ENCODE measurements around the gene XYLT1.
A peak's percentile ranks its signal among the peaks of the same experiment; 100 is the strongest.
"Not testable (repeated sequence)": the region's sequence is repeated elsewhere in the genome, so short reads cannot be mapped to it uniquely, and the experiment has no call there.

Gene XYLT1

GRCh38 chr16:17470908-17471718, at the start of gene XYLT1:
Gene XYLT1 (minus strand): TSS chr16:17470960. CDS start chr16:17470796, 164 bp downstream.
- peaks cover 58% of the 10 kb centered on the region for H3K4me1 Mint-ChIP-seq (ENCODE audit: low read depth)
- H3K9me3 Mint-ChIP-seq = no peaks in the 10 kb centered on the region
- peak; percentile 32 for DNase-seq (ENCODE audit: low spot score)
- H3K4me3 Mint-ChIP-seq = peak within 1 kb of the TSS; percentile 95
- no peaks in the 10 kb centered on the region for H3K27me3 Mint-ChIP-seq (ENCODE audit: low read depth)
- H3K27ac Mint-ChIP-seq = peak within 1 kb of the TSS; percentile 82
- peaks cover 32% of the 10 kb centered on the region for H3K36me3 Mint-ChIP-seq (ENCODE audit: low read depth)

- Mint-ChIP-seq H3K4me1 (ENCODE audit: low read depth) (peaks cover 2% of the 10 kb centered on the region), H3K36me3 (ENCODE audit: low read depth) (no peaks in the 10 kb centered on the region), H3K9me3 (no peaks in the 10 kb centered on the region), H3K4me3 (no peak overlapping the region), H3K27me3 (ENCODE audit: low read depth) (peaks cover 30% of the 10 kb centered on the region), H3K27ac (no peak overlapping the region)
- DNase-seq (ENCODE audit: low spot score) = no peak
These were observed 49.4 kb upstream of the XYLT1 start for GRCh38 chr16:17520111-17520510.

GRCh38 chr16:17519101-17519955, 48.6 kb upstream of the XYLT1 start:
- Mint-ChIP-seq H3K36me3 (ENCODE audit: low read depth) (no peaks in the 10 kb centered on the region), H3K9me3 (no peaks in the 10 kb centered on the region), H3K4me1 (ENCODE audit: low read depth) (peaks cover 2% of the 10 kb centered on the region), H3K4me3 (no peak overlapping the region), H3K27ac (no peak overlapping the region), H3K27me3 (ENCODE audit: low read depth) (peaks cover 30% of the 10 kb centered on the region)
- no peak for DNase-seq (ENCODE audit: low spot score)

- no peak overlapping the region for H3K4me3 Mint-ChIP-seq
- no peak for DNase-seq (ENCODE audit: low spot score)
- peaks cover 2% of the 10 kb centered on the region for H3K4me1 Mint-ChIP-seq (ENCODE audit: low read depth)
- H3K27ac Mint-ChIP-seq = no peak overlapping the region
- H3K27me3 Mint-ChIP-seq (ENCODE audit: low read depth) = peaks cover 30% of the 10 kb centered on the region
- no peaks in the 10 kb centered on the region for H3K9me3 Mint-ChIP-seq
- H3K36me3 Mint-ChIP-seq (ENCODE audit: low read depth) = no peaks in the 10 kb centered on the region
These were observed 47.7 kb upstream of the XYLT1 start for GRCh38 chr16:17518441-17518840.

- Mint-ChIP-seq H3K9me3 (no peaks in the 10 kb centered on the region), H3K4me1 (ENCODE audit: low read depth) (no peaks in the 10 kb centered on the region), H3K27ac (no peak overlapping the region), H3K27me3 (ENCODE audit: low read depth) (peaks cover 29% of the 10 kb centered on the region), H3K4me3 (no peak overlapping the region), H3K36me3 (ENCODE audit: low read depth) (no peaks in the 10 kb centered on the region)
- DNase-seq (ENCODE audit: low spot score) = no peak
These were observed 44.9 kb upstream of the XYLT1 start for GRCh38 chr16:17515421-17516210.

- DNase-seq (ENCODE audit: low spot score) = no peak
- Mint-ChIP-seq H3K27ac (no peak overlapping the region), H3K4me3 (no peak overlapping the region), H3K36me3 (ENCODE audit: low read depth) (no peaks in the 10 kb centered on the region), H3K9me3 (no peaks in the 10 kb centered on the region), H3K27me3 (ENCODE audit: low read depth) (peaks cover 20% of the 10 kb centered on the region), H3K4me1 (ENCODE audit: low read depth) (no peaks in the 10 kb centered on the region)
These were observed 42.0 kb upstream of the XYLT1 start for GRCh38 chr16:17512636-17513220.

- Mint-ChIP-seq H3K9me3 (no peaks in the 10 kb centered on the region), H3K27me3 (ENCODE audit: low read depth) (peaks cover 20% of the 10 kb centered on the region), H3K27ac (no peak overlapping the region), H3K4me3 (no peak overlapping the region), H3K36me3 (ENCODE audit: low read depth) (no peaks in the 10 kb centered on the region), H3K4me1 (ENCODE audit: low read depth) (no peaks in the 10 kb centered on the region)
- DNase-seq (ENCODE audit: low spot score) = no peak
These were observed 40.6 kb upstream of the XYLT1 start for GRCh38 chr16:17511340-17511739.

GRCh38 chr16:17510567-17510966, 39.8 kb upstream of the XYLT1 start:
- no peak overlapping the region for H3K27ac Mint-ChIP-seq
- peaks cover 20% of the 10 kb centered on the region for H3K27me3 Mint-ChIP-seq (ENCODE audit: low read depth)
- no peaks in the 10 kb centered on the region for H3K9me3 Mint-ChIP-seq
- H3K36me3 Mint-ChIP-seq (ENCODE audit: low read depth) = no peaks in the 10 kb centered on the region
- H3K4me3 Mint-ChIP-seq = no peak overlapping the region
- no peaks in the 10 kb centered on the region for H3K4me1 Mint-ChIP-seq (ENCODE audit: low read depth)
- no peak for DNase-seq (ENCODE audit: low spot score)

GRCh38 chr16:17509194-17509593, 38.4 kb upstream of the XYLT1 start:
- no peaks in the 10 kb centered on the region for H3K4me1 Mint-ChIP-seq (ENCODE audit: low read depth)
- no peaks in the 10 kb centered on the region for H3K36me3 Mint-ChIP-seq (ENCODE audit: low read depth)
- H3K9me3 Mint-ChIP-seq = no peaks in the 10 kb centered on the region
- H3K27ac Mint-ChIP-seq = no peak overlapping the region
- H3K4me3 Mint-ChIP-seq = no peak overlapping the region
- H3K27me3 Mint-ChIP-seq (ENCODE audit: low read depth) = peaks cover 20% of the 10 kb centered on the region
- no peak for DNase-seq (ENCODE audit: low spot score)

GRCh38 chr16:17508303-17508702, 37.5 kb upstream of the XYLT1 start:
- Mint-ChIP-seq H3K4me3 (no peak overlapping the region), H3K36me3 (ENCODE audit: low read depth) (no peaks in the 10 kb centered on the region), H3K9me3 (no peaks in the 10 kb centered on the region), H3K27ac (no peak overlapping the region), H3K4me1 (ENCODE audit: low read depth) (no peaks in the 10 kb centered on the region), H3K27me3 (ENCODE audit: low read depth) (peaks cover 20% of the 10 kb centered on the region)
- no peak for DNase-seq (ENCODE audit: low spot score)

GRCh38 chr16:17507516-17507915, 36.8 kb upstream of the XYLT1 start:
- DNase-seq (ENCODE audit: low spot score); H3K36me3 Mint-ChIP-seq (ENCODE audit: low read depth); H3K4me1 Mint-ChIP-seq (ENCODE audit: low read depth); H3K4me3 Mint-ChIP-seq; H3K27ac Mint-ChIP-seq; H3K9me3 Mint-ChIP-seq: not testable (repeated sequence)
- peaks cover 23% of the 10 kb centered on the region for H3K27me3 Mint-ChIP-seq (ENCODE audit: low read depth)

- not testable (repeated sequence) for H3K9me3 Mint-ChIP-seq; H3K4me3 Mint-ChIP-seq; H3K4me1 Mint-ChIP-seq (ENCODE audit: low read depth); DNase-seq (ENCODE audit: low spot score); H3K27ac Mint-ChIP-seq; H3K36me3 Mint-ChIP-seq (ENCODE audit: low read depth)
- peaks cover 15% of the 10 kb centered on the region for H3K27me3 Mint-ChIP-seq (ENCODE audit: low read depth)
These were observed 35.1 kb upstream of the XYLT1 start for GRCh38 chr16:17505828-17506227.

GRCh38 chr16:17504050-17504449, 33.3 kb upstream of the XYLT1 start:
- DNase-seq (ENCODE audit: low spot score) = no peak
- no peaks in the 10 kb centered on the region for H3K9me3 Mint-ChIP-seq
- H3K4me3 Mint-ChIP-seq = no peak overlapping the region
- H3K27me3 Mint-ChIP-seq (ENCODE audit: low read depth) = peaks cover 15% of the 10 kb centered on the region
- no peaks in the 10 kb centered on the region for H3K36me3 Mint-ChIP-seq (ENCODE audit: low read depth)
- no peak overlapping the region for H3K27ac Mint-ChIP-seq
- H3K4me1 Mint-ChIP-seq (ENCODE audit: low read depth) = no peaks in the 10 kb centered on the region

Data from T-helper 2 cell treated with Interferon-gamma antibody and Interleukin-4, amounts not matched to agents 5 μg/mL and 100 μg/mL, for 36 hours (primary cell).